Thoracic aorta (tissue), 2 donors: ENCODE results near the gene MYL2. TPM values are rescaled to one million over a fixed set of nuclear protein-coding genes. Genes with fewer than 3 reads are reported as not detected.

Experiments
- ATAC-seq: fragments of 150-250 bp; one replicate; pipeline ENCODE4 v1.8.0; 2017; ENCODE audit warnings: low read depth; ENCODE audit not compliant: insufficient number of reproducible peaks, low FRiP score
- DNase-seq: peaks from one replicate; pipeline ENCODE4 v3.0.0-alpha.2; 2020; ENCODE audit warnings: low spot score
- H3K27ac ChIP-seq, 2 donors: fragments of 200-600 bp; sonication (generic); 1 replicate in 1 of 2; 2 replicates in 1 of 2; pipeline ENCODE4 v1.5.1; 2016; ENCODE audit warnings: mild to moderate bottlenecking in 2 of 2, moderate library complexity in 2 of 2
- H3K27me3 ChIP-seq: fragments of 200-600 bp; sonication (generic); replicated peaks from 2 replicates; pipeline ENCODE4 v1.6.0; 2016; ENCODE audit warnings: mild to moderate bottlenecking; ENCODE audit not compliant: insufficient read depth
- H3K36me3 ChIP-seq: fragments of 200-600 bp; sonication (generic); one replicate; pipeline ENCODE4 v1.5.1; 2016
- H3K4me1 ChIP-seq, 2 donors: fragments of 200-600 bp; sonication (generic); 1 replicate in 1 of 2; 2 replicates in 1 of 2; pipeline versions ENCODE4 v1.5.1 to v1.6.0; 2016; ENCODE audit warnings: low read depth in 2 of 2, mild to moderate bottlenecking in 1 of 2; ENCODE audit not compliant: control insufficient read depth in 1 of 2
- H3K4me3 ChIP-seq: fragments of 200-600 bp; sonication (generic); 2 replicates; pipeline ENCODE4 v1.5.1; 2016; ENCODE audit warnings: mild to moderate bottlenecking
- H3K9me3 ChIP-seq: fragments of 200-600 bp; sonication (generic); 2 replicates; pipeline ENCODE4 v1.5.1; 2016
- CTCF ChIP-seq: fragments of 200-600 bp; sonication (generic); IDR thresholded peaks from one replicate; pipeline ENCODE4 v1.5.1; 2019; ENCODE audit warnings: antibody characterized with exemption
- total RNA-seq, 2 donors: library from RNA; depleted of rRNA; stranded (reverse); fragments of >200 nt; gene quantifications; one replicate each; pipeline versions ENCODE4 v1.1.0 to v1.2.3, GENCODE V29; 2016

MYL2 gene
- total RNA-seq, 2 donors from 2014 or later = 0.81 to 1.9 TPM

GRCh38 chr12:110883251-110883650 lies 37.1 kb downstream of the MYL2 start:
- no peak for ATAC-seq
- DNase-seq = no peak
- H3K27ac ChIP-seq = no peak overlapping the region
- no peak overlapping the region for H3K4me3 ChIP-seq
- H3K9me3 ChIP-seq = no peaks in the 10 kb centered on the region
- TF ChIP-seq CTCF = no peak
- H3K27me3 ChIP-seq = no peaks in the 10 kb centered on the region
- H3K4me1 ChIP-seq = peaks cover 0 to 2% of the 10 kb centered on the region in 2 donors
- no peaks in the 10 kb centered on the region for H3K36me3 ChIP-seq

- Histone ChIP-seq H3K36me3 (no peaks in the 10 kb centered on the region), H3K4me3 (no peak overlapping the region), H3K27ac (no peak overlapping the region), H3K4me1 (peaks cover 0 to 3% of the 10 kb centered on the region in 2 donors), H3K9me3 (no peaks in the 10 kb centered on the region), H3K27me3 (no peaks in the 10 kb centered on the region)
- DNase-seq = no peak
- TF ChIP-seq CTCF = no peak
- no peak for ATAC-seq
Observed at GRCh38 chr12:110880651-110881050, 39.7 kb downstream of the MYL2 start.

- no peak overlapping the region for H3K4me3 ChIP-seq
- peaks cover 0 to 3% of the 10 kb centered on the region in 2 donors for H3K4me1 ChIP-seq
- no peak for DNase-seq
- TF ChIP-seq CTCF = no peak
- H3K9me3 ChIP-seq = no peaks in the 10 kb centered on the region
- no peak overlapping the region for H3K27ac ChIP-seq
- H3K36me3 ChIP-seq = no peaks in the 10 kb centered on the region
- H3K27me3 ChIP-seq = no peaks in the 10 kb centered on the region
- ATAC-seq = no peak
Observed at GRCh38 chr12:110874781-110875180, 45.6 kb downstream of the MYL2 start.

GRCh38 chr12:110874351-110874750 lies 46.0 kb downstream of the MYL2 start:
- Histone ChIP-seq H3K27me3 (no peaks in the 10 kb centered on the region), H3K4me3 (no peak overlapping the region), H3K9me3 (no peaks in the 10 kb centered on the region), H3K4me1 (peaks cover 0 to 3% of the 10 kb centered on the region in 2 donors), H3K36me3 (no peaks in the 10 kb centered on the region), H3K27ac (no peak overlapping the region)
- DNase-seq (no peak), ATAC-seq (no peak)
- no peak for TF ChIP-seq CTCF

GRCh38 chr12:110872100-110872499 lies 48.3 kb downstream of the MYL2 start:
- Histone ChIP-seq H3K4me3 (no peak overlapping the region), H3K27me3 (no peaks in the 10 kb centered on the region), H3K9me3 (no peaks in the 10 kb centered on the region), H3K4me1 (no peaks in the 10 kb centered on the region), H3K27ac (no peak overlapping the region), H3K36me3 (no peaks in the 10 kb centered on the region)
- no peak for DNase-seq
- ATAC-seq = no peak
- no peak for TF ChIP-seq CTCF
